K562 (cell line): ENCODE measurements around the gene PBRM1. TPM values are rescaled to one million over a fixed set of nuclear protein-coding genes. Genes with fewer than 3 reads are reported as not detected.

ENCODE experiments used
- ATAC-seq: fragments of 200-7000 bp; cut with Tn5 transposase; 3 replicates; pipeline ENCODE4 v1.9.1; 2020; ENCODE audit warnings: moderate library complexity
- BruUV-seq: library from RNA; stranded (reverse); fragments of 400-500 nt; replicated peaks from 2 replicates; lab custom pipeline; 2021; lab: Mats Ljungman, UMichigan
- CTCF ChIA-PET: fragments of 300-600 bp; formaldehyde crosslinking; extraction: SDS; loops from one replicate; lab custom pipeline; 2021; ENCODE audit warnings: low intra/inter-chr PET ratio; lab: Yijun Ruan, JAX
- POLR2A ChIA-PET: fragments of 300-600, 350-650 bp; sonication (Branson Sonifier 250); formaldehyde crosslinking; extraction: SDS; loops from one replicate; lab custom pipeline; 2021; ENCODE audit warnings: antibody characterized with exemption, inconsistent platforms; lab: Yijun Ruan, JAX
- DNase-seq, 4 experiments: peaks; one replicate each; pipeline versions ENCODE4 v3.0.0 to v3.0.0-alpha.2; 2011 to 2018; ENCODE audit warnings: low spot score in 3 of 4, mixed read lengths in 3 of 4; ENCODE audit errors: extremely low read depth in 1 of 4
- FAIRE-seq: peaks from 2 replicates; lab custom pipeline; 2011; peaks lifted over from hg19 to GRCh38; lab: Jason Lieb, UNC
- H2AFZ ChIP-seq: 2 replicates; pipeline ENCODE4 v1.6.0; 2011; ENCODE audit warnings: low read depth, low read length, control low read depth, inconsistent platforms
- H3K27ac ChIP-seq: fragments of 200-600 bp; 3 replicates; pipeline ENCODE4 v1.8.0; 2011; ENCODE audit warnings: low read depth, mild to moderate bottlenecking, control low read depth, inconsistent platforms, low read length, moderate library complexity, mixed read lengths; ENCODE audit errors: extremely low read depth
- H3K27me3 ChIP-seq, 2 experiments: fragments of 300-600 bp in 1 of 2; 2 replicates in 1 of 2; 3 replicates in 1 of 2; pipeline versions ENCODE4 v1.6.0 to v1.8.0; 2011; ENCODE audit warnings: inconsistent platforms in 2 of 2, low read length in 2 of 2, mild to moderate bottlenecking in 1 of 2, mixed read lengths in 1 of 2, moderate library complexity in 1 of 2; ENCODE audit not compliant: control insufficient read depth in 2 of 2, insufficient read depth in 2 of 2
- H3K36me3 ChIP-seq: fragments of 300-600 bp; 3 replicates; pipeline ENCODE4 v1.8.0; 2011; ENCODE audit warnings: mild to moderate bottlenecking, low read length, inconsistent platforms; ENCODE audit not compliant: control insufficient read depth, insufficient read depth
- H3K4me1 ChIP-seq, 2 experiments: fragments of 200-600 bp in 1 of 2; replicated peaks in 1 of 2; 2 replicates in 1 of 2; 3 replicates in 1 of 2; pipeline versions ENCODE4 v1.5.1 to v1.8.0; 2011; ENCODE audit warnings: inconsistent platforms in 2 of 2, low read length in 2 of 2, mild to moderate bottlenecking in 1 of 2, mixed read lengths in 1 of 2, moderate library complexity in 1 of 2; ENCODE audit not compliant: control insufficient read depth in 2 of 2, insufficient read depth in 2 of 2
- H3K4me2 ChIP-seq: 2 replicates; pipeline ENCODE4 v1.6.1; 2011; ENCODE audit warnings: low read length, control low read depth, inconsistent platforms, mixed read lengths; ENCODE audit not compliant: insufficient read depth
- H3K4me3 ChIP-seq: fragments of 200-600 bp; sonication (generic), shearing (Covaris generic); 2 replicates; pipeline ENCODE4 v1.5.1; 2016; ENCODE audit warnings: control low read depth, inconsistent platforms
- H3K79me2 ChIP-seq: fragments of 200-600 bp; 3 replicates; pipeline ENCODE4 v1.8.0; 2011; ENCODE audit warnings: low read length, inconsistent platforms; ENCODE audit not compliant: control insufficient read depth, insufficient read depth
- H3K9ac ChIP-seq, 2 experiments: 2 replicates each; pipeline versions ENCODE4 v1.6.0 to v1.6.1; 2011; ENCODE audit warnings: low read depth in 2 of 2, low read length in 2 of 2, control low read depth in 1 of 2, inconsistent platforms in 1 of 2, mild to moderate bottlenecking in 1 of 2, mixed read lengths in 1 of 2; ENCODE audit not compliant: insufficient read depth in 1 of 2
- H3K9me1 ChIP-seq: one replicate; pipeline ENCODE4 v1.6.0; 2011; ENCODE audit warnings: inconsistent platforms, mild to moderate bottlenecking, low read length, moderate library complexity; ENCODE audit not compliant: control insufficient read depth, insufficient read depth
- H3K9me3 ChIP-seq: replicated peaks from 2 replicates; pipeline ENCODE4 v1.5.1; 2011; ENCODE audit warnings: low read depth, low read length, inconsistent platforms; ENCODE audit not compliant: control insufficient read depth, insufficient read depth
- H4K20me1 ChIP-seq: replicated peaks from 2 replicates; pipeline ENCODE4 v1.6.1; 2011; ENCODE audit warnings: low read length, inconsistent platforms, mixed read lengths; ENCODE audit not compliant: control insufficient read depth, insufficient read depth
- CREM ChIP-seq: IDR thresholded peaks from 2 replicates; pipeline ENCODE4 v1.6.1; 2014; ENCODE audit warnings: antibody characterized with exemption, low read depth
- ESRRA ChIP-seq: fragments of 450-650 bp; IDR thresholded peaks from 2 replicates; pipeline ENCODE4 v1.6.1; 2014; ENCODE audit warnings: low read depth, mild to moderate bottlenecking, moderate library complexity, borderline replicate concordance
- KLF10 ChIP-seq: fragments of 250-450 bp; sonication (Bioruptor Pico); IDR thresholded peaks from 2 replicates; pipeline ENCODE4 v1.6.1; 2021; ENCODE audit warnings: matching md5 sums
- MAZ ChIP-seq, 2 experiments: fragments of 450-650 bp in 1 of 2; sonication (generic) in 1 of 2; formaldehyde crosslinking; IDR thresholded peaks in 1 of 2; conservative IDR thresholded peaks in 1 of 2; 2 replicates each; pipeline versions ENCODE4 v1.4.0 to v1.5.0; 2020; ENCODE audit warnings: mild to moderate bottlenecking in 1 of 2, missing genetic modification reagents in 1 of 2
- MNT ChIP-seq, 2 experiments: fragments of 450-650 bp; conservative IDR thresholded peaks; 2 replicates each; pipeline ENCODE4 v1.6.1; 2017; ENCODE audit warnings: mild to moderate bottlenecking in 2 of 2, moderate library complexity in 2 of 2
- NEUROD1 ChIP-seq: fragments of 150-350 bp; IDR thresholded peaks from 2 replicates; pipeline ENCODE4 v1.6.1; 2014; ENCODE audit warnings: borderline replicate concordance, low read length, low read depth; ENCODE audit not compliant: partially characterized antibody
- RBM22 ChIP-seq: fragments of 200-400 bp; formaldehyde crosslinking; IDR thresholded peaks from 2 replicates; pipeline ENCODE4 v1.6.1; 2018; ENCODE audit warnings: low read length, low read depth; ENCODE audit not compliant: poor library complexity, severe bottlenecking
- TCF7 ChIP-seq: sonication (generic); IDR thresholded peaks from 2 replicates; pipeline ENCODE4 v1.6.1; 2016; ENCODE audit warnings: antibody characterized with exemption, borderline replicate concordance
- TRIM24 ChIP-seq, 2 experiments: fragments of 450-650 bp; IDR thresholded peaks; 2 replicates each; pipeline ENCODE4 v1.6.1; 2016
- ZBTB1 ChIP-seq: sonication (generic); formaldehyde crosslinking; IDR thresholded peaks from 2 replicates; pipeline ENCODE4 v1.8.1; 2023; ENCODE audit warnings: missing genetic modification reagents, low read depth, mild to moderate bottlenecking, borderline replicate concordance
- ZNF174 ChIP-seq: fragments of 250-450 bp; sonication (Bioruptor Pico); IDR thresholded peaks from 2 replicates; pipeline ENCODE4 v1.4.0; 2020; ENCODE audit warnings: mild to moderate bottlenecking
- ZNF398 ChIP-seq: fragments of 250-450 bp; sonication (Bioruptor Pico); IDR thresholded peaks from 2 replicates; pipeline ENCODE4 v1.8.0; 2021; ENCODE audit warnings: moderate library complexity, mild to moderate bottlenecking, inconsistent platforms
- ZNF449 ChIP-seq: fragments of 250-450 bp; sonication (Bioruptor Pico); IDR thresholded peaks from 2 replicates; pipeline ENCODE4 v1.8.0; 2022; ENCODE audit warnings: moderate library complexity, mild to moderate bottlenecking, inconsistent platforms
- WGBS: fragments of 100-300 bp; shearing (Covaris generic); methylation state at CpG from one replicate; pipeline ENCODE4 v1.1.6; 2016; ENCODE audit warnings: low coverage, mixed read lengths; ENCODE audit not compliant: insufficient coverage; ENCODE audit errors: missing lambda C conversion rate; 5-methylcytosine and 5-hydroxymethylcytosine counted together
- in situ Hi-C: fragments of 300-500 bp; cut with MboI; formaldehyde crosslinking; loops from 4 replicates; pipeline ENCODE4 v1.15.0; 2018; ENCODE audit warnings: inconsistent platforms, mixed read lengths
- intact Hi-C: fragments of 100-400 bp; cut with micrococcal nuclease; formaldehyde crosslinking; loops from 2 replicates; pipeline ENCODE4 v1.14.2; 2022
- polyA plus RNA-seq, 8 experiments: library from polyadenylated mRNA; depleted of rRNA in 4 of 8; stranded (reverse) in 5 of 8; unstranded in 3 of 8; fragments of >200 nt; fragmentation: Nextera tagmentation in 2 of 8; fragmentation: Illumina TruSeq in 1 of 8; extraction: Ambion mirVana in 2 of 8; extraction: Trizol in 1 of 8; gene quantifications; 2 replicates each; pipeline versions ENCODE4 v1.2.1 to v1.2.3, GENCODE V29; 2011 to 2014; ENCODE audit warnings: inconsistent platforms in 1 of 8, missing spikeins in 1 of 8
- total RNA-seq, 7 experiments: library from RNA; depleted of rRNA in 6 of 7; stranded (reverse); fragments of >200 nt in 6 of 7; fragmentation: Illumina TruSeq in 2 of 7; extraction: Trizol in 2 of 7; gene quantifications; 2 replicates each; pipeline versions ENCODE4 v1.2.1 to v1.2.3, GENCODE V29; 2011 to 2021; ENCODE audit warnings: low replicate concordance in 1 of 7

PBRM1 gene
- total and polyA plus RNA-seq, 9 of the 15 experiments (the other 6 are each of a cell fraction or from before 2014, with no cell fraction given): 3.9 to 31.8 (median 19.0) TPM

- H3K9me1 ChIP-seq: no peaks in the 10 kb centered on the region
- no peak overlapping the region for H3K9ac ChIP-seq
- FAIRE-seq (peak; percentile 92), DNase-seq (peak in 3 of 4 experiments; percentile 18 to 65 (median 47)), ATAC-seq (peak; percentile 91)
- H3K4me2 ChIP-seq: peak overlapping the region; percentile 20; the same call in 1 of the 2 replicates
- no peaks in the 10 kb centered on the region for H3K27me3 ChIP-seq
- H3K27ac ChIP-seq: peak overlapping the region; percentile 47; the same call in 1 of the 3 replicates
- H3K4me1 ChIP-seq: peaks cover 0 to 14% of the 10 kb centered on the region in 2 experiments; a peak in 3 of 5 replicates
- in situ Hi-C loops (no loop called here), intact Hi-C loops (no loop called here)
- 0 out of 2 replicates have a peak overlapping the region, but pooled peaks have one; percentile 9 for H2AFZ ChIP-seq
- no TSS peak for BruUV-seq
- no peaks in the 10 kb centered on the region for H4K20me1 ChIP-seq
- no peaks in the 10 kb centered on the region for H3K9me3 ChIP-seq
- H3K36me3 ChIP-seq: peaks cover 28% of the 10 kb centered on the region; the same call in 2 of the 3 replicates
- H3K4me3 ChIP-seq: no peak overlapping the region
- CTCF ChIA-PET: no interaction called here
- no peaks in the 10 kb centered on the region for H3K79me2 ChIP-seq
- 24% methylated on average over 8 of the region's 9 CpGs for WGBS
- POLR2A ChIA-PET: interaction anchor here (0.9 kb wide), 1 partner anchor 17 kb away, joined by 4 read pairs; no protein-coding TSS in a partner anchor
- TF ChIP-seq MNT (conservative IDR thresholded peaks at IDR 0.05): 0 out of 4 replicates have a peak, but pooled peaks of 1 of the 2 experiments have one; percentile 23
- 0 out of 2 replicates have a peak, but pooled peaks have one; percentile 34 for TF ChIP-seq CREM
- no peak for TF ChIP-seq ZNF174 (CRISPR knock-in tag)
- no peak for TF ChIP-seq KLF10
- TF ChIP-seq ZBTB1 (CRISPR knock-in tag): peak; percentile 99
- no peak for TF ChIP-seq ZNF398 (CRISPR knock-in tag)
- no peak for TF ChIP-seq TRIM24 (IDR thresholded peaks at IDR 0.05)
- peak; percentile 80; the same call in 1 of the 2 replicates for TF ChIP-seq ESRRA
- TF ChIP-seq TCF7: no peak
- TF ChIP-seq RBM22: no peak
- TF ChIP-seq NEUROD1: no peak
- no peak for TF ChIP-seq ZNF449 (CRISPR knock-in tag)
- TF ChIP-seq MAZ (CRISPR knock-in tag; conservative IDR thresholded peaks at IDR 0.05 in 1 of 2, IDR thresholded peaks at IDR 0.05 in 1 of 2): 0 out of 4 replicates have a peak, but pooled peaks of 1 of the 2 experiments have one; percentile 36
Observed at GRCh38 chr3:52670621-52671521, 14.8 kb downstream of the PBRM1 start.
